Pancreas (tissue), 10 donors: ENCODE results near the gene NIN. TPM values are rescaled to one million over a fixed set of nuclear protein-coding genes. Genes with fewer than 3 reads are reported as not detected.

ENCODE experiments used
- ATAC-seq, 4 donors: fragments of 200-7000 bp; cut with Tn5 transposase; one replicate each; pipeline versions ENCODE4 v1.8.0 to v1.9.1; 2020; ENCODE audit warnings: mild to moderate bottlenecking in 4 of 4, moderate library complexity in 4 of 4
- DNase-seq, 6 donors: peaks; one replicate each; pipeline ENCODE4 v3.0.0-alpha.2; 2020
- FAIRE-seq: peaks from 2 replicates; lab custom pipeline; 2012; peaks lifted over from hg19 to GRCh38; lab: Jason Lieb, UNC
- H3K27ac ChIP-seq, 4 donors: fragments of 200-600 bp; sonication (generic); 1 replicate in 3 of 4; 2 replicates in 1 of 4; pipeline versions ENCODE4 v1.5.0 to v1.8.0; 2020
- H3K27me3 ChIP-seq, 4 donors: fragments of 200-600 bp; one replicate each; pipeline ENCODE4 v1.8.0; 2021
- H3K36me3 ChIP-seq, 3 donors: fragments of 200-600 bp; sonication (generic) in 1 of 3; one replicate each; pipeline versions ENCODE4 v1.5.0 to v1.8.0; 2020 to 2021
- H3K4me1 ChIP-seq, 3 donors: fragments of 200-600 bp; one replicate each; pipeline ENCODE4 v1.8.0; 2021
- H3K4me3 ChIP-seq, 4 donors: fragments of 200-600 bp; sonication (generic) in 2 of 4; one replicate each; pipeline versions ENCODE4 v1.5.0 to v1.8.0; 2020 to 2021
- H3K9me3 ChIP-seq, 4 donors: fragments of 200-600 bp; one replicate each; pipeline ENCODE4 v1.8.0; 2021
- WGBS, 2 donors: extraction: QIAGEN DNeasy Blood & Tissue Kit; methylation state at CpG; one replicate each; pipeline ENCODE4 v1.1.7; 2013; 5-methylcytosine and 5-hydroxymethylcytosine counted together
- intact Hi-C, 3 donors: fragments of 100-400 bp; cut with DNase I; formaldehyde crosslinking; loops; one replicate each; pipeline versions ENCODE4 v1.11.1 to v1.14.2; 2022
- polyA plus RNA-seq, 2 donors: library from polyadenylated mRNA; stranded (reverse); fragments of 200-250 nt; gene quantifications; one replicate each; pipeline ENCODE4 v1.2.3, GENCODE V29; 2013
- total RNA-seq, 6 donors: library from RNA; stranded (reverse); fragmentation: NEBNext Ultra II Directional in 4 of 6; extraction: Animal tissue kit (Norgen Biotek cat#: 25700) in 4 of 6; gene quantifications; one replicate each; pipeline versions ENCODE4 v1.2.1 to v1.2.4, GENCODE V29; 2021 to 2023
- TF ChIP-seq, protein P1 (sequence below), 4 donors: fragments of 200-600 bp; sonication (generic) in 3 of 4; IDR thresholded peaks; one replicate each; pipeline versions ENCODE4 v1.5.0 to v1.8.0; 2021; ENCODE audit warnings: antibody characterized with exemption in 4 of 4
- donor health status: healthy with polysubstance abuse.
- donor health status: DM: no; HTN: no; CAD: no; lungs with moderate emphysema.
- donor health status: DM: no; HTN: no; CAD: no.
- donor health status: control.
- donor health status: control.
- donor health status: Bipolar disorder and iron deficiency.
- donor health status: DM: yes; HTN: yes; CAD: no.
- donor health status: DM: no; HTN: no; CAD: no.
- donor health status: DM: no; HTN: no; CAD: no.
- donor health status: DM: yes; HTN: yes; CAD: no.

NIN gene
- total and polyA plus RNA-seq, 8 donors, result 3.1 to 17.9 (median 8.5) TPM

DNA sequence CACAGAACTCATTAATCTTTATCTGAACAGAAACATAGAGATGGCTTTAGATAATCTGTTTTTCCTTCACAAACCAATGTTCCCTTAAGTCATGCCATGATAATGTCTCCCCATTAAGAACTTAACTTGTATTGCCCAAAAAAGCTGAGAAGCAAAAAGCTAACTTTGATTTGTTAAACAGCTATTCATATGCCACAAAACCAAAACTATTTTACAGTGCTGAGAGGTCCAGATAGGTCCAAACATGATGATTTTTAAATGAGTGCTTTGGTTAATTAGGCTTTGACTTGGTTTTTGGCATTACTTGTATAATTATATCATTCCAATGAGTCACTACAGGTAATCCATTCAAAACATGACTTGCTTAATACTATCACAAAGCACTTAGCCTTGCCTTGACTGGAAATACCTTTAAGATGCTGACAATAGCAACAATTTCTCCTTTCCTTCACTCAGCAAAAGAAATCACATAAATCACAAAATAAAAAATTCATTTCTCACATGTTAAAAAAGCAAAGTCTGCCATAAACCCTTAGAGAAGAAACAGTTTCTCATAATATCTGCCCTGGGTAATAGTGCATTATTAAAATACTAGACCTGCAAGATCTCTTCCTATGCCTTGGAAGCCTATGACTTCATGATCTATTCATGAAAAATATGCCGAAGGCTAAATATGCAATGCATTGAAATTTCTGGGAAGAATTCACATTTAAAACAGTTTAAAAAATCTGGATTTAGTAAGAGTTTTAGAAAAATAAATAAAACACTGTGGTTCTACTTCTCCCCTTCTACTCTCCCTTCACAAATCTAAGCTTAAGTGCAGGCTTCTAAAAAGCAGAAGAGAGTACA is 110.8 kb downstream of the NIN start:
- no peak overlapping the region for H3K4me3 ChIP-seq
- no peak overlapping the region for H3K27ac ChIP-seq
- H3K9me3 ChIP-seq, result no peaks in the 10 kb centered on the region
- 96 to 98% methylated on average over 1 of the region's 1 CpG for WGBS, 2 donors
- FAIRE-seq, result no peak
- DNase-seq, result no peak
- no peaks in the 10 kb centered on the region for H3K27me3 ChIP-seq
- intact Hi-C loops, result no loop called here
- TF ChIP-seq, protein P1, sequence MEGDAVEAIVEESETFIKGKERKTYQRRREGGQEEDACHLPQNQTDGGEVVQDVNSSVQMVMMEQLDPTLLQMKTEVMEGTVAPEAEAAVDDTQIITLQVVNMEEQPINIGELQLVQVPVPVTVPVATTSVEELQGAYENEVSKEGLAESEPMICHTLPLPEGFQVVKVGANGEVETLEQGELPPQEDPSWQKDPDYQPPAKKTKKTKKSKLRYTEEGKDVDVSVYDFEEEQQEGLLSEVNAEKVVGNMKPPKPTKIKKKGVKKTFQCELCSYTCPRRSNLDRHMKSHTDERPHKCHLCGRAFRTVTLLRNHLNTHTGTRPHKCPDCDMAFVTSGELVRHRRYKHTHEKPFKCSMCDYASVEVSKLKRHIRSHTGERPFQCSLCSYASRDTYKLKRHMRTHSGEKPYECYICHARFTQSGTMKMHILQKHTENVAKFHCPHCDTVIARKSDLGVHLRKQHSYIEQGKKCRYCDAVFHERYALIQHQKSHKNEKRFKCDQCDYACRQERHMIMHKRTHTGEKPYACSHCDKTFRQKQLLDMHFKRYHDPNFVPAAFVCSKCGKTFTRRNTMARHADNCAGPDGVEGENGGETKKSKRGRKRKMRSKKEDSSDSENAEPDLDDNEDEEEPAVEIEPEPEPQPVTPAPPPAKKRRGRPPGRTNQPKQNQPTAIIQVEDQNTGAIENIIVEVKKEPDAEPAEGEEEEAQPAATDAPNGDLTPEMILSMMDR (IDR thresholded peaks at IDR 0.05), result no peak
- H3K36me3 ChIP-seq, result peaks cover 0 to 7% (median under 1%) of the 10 kb centered on the region in 3 donors
- ATAC-seq, result no peak
- H3K4me1 ChIP-seq, result peaks cover 0 to 4% (median 0%) of the 10 kb centered on the region in 3 donors

- ATAC-seq (peak in 3 of 4 donors; percentile 53 to 75 (median 74)), DNase-seq (no peak), FAIRE-seq (no peak)
These were observed 112.0 kb downstream of the NIN start for GRCh38 chr14:50718949-50719348.

DNA sequence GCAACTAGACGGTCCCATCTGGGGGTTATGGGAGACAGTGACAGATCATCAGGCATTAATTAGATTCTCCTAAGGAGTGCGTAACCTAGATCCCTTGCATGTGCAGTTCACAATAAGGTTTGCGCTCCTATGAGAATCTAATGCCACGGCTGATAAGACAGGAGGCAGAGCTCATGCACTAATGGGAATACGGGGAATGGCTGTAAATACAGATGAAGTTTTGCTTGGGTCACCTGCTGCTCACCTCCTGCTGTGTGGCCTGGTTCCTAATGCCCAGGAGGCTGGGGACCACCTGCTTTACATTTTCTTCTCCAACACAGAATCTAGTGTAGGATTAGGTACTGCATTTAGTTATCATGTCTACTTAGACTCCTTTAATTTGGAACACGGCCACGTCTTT is 113.2 kb downstream of the NIN start:
- Histone ChIP-seq H3K4me3 (no peak overlapping the region), H3K4me1 (peaks cover 0 to 4% (median 0%) of the 10 kb centered on the region in 3 donors), H3K27me3 (no peaks in the 10 kb centered on the region), H3K9me3 (no peaks in the 10 kb centered on the region), H3K36me3 (no peaks in the 10 kb centered on the region), H3K27ac (no peak overlapping the region)
- TF ChIP-seq, protein P1 (IDR thresholded peaks at IDR 0.05), result no peak
- intact Hi-C loops, result no loop called here
- WGBS, 2 donors, result 61 to 62% methylated on average over 7 of the region's 7 CpGs
- ATAC-seq (no peak), FAIRE-seq (no peak), DNase-seq (no peak)

More at GRCh38 chr14:50718949-50719348, 112.0 kb downstream of the NIN start:
- 19 to 32% methylated on average over 1 of the region's 1 CpG for WGBS, 2 donors
- H3K4me3 ChIP-seq, result no peak overlapping the region
- no peaks in the 10 kb centered on the region for H3K9me3 ChIP-seq
- intact Hi-C loops, result no loop called here
- TF ChIP-seq, protein P1 (IDR thresholded peaks at IDR 0.05), result no peak
- peaks cover 0 to 4% (median 0%) of the 10 kb centered on the region in 3 donors for H3K4me1 ChIP-seq
- H3K36me3 ChIP-seq, result no peaks in the 10 kb centered on the region
- no peak overlapping the region for H3K27ac ChIP-seq
- no peaks in the 10 kb centered on the region for H3K27me3 ChIP-seq

GRCh38 chr14:50714450-50715073 is 116.4 kb downstream of the NIN start:
- TF ChIP-seq, protein P1 (IDR thresholded peaks at IDR 0.05), result peak in 2 of 4 donors; percentile 15 to 29
- Histone ChIP-seq H3K27me3 (no peaks in the 10 kb centered on the region), H3K36me3 (no peaks in the 10 kb centered on the region), H3K4me1 (peaks cover 0 to 4% (median 0%) of the 10 kb centered on the region in 3 donors), H3K27ac (no peak overlapping the region), H3K9me3 (no peaks in the 10 kb centered on the region), H3K4me3 (no peak overlapping the region)
- DNase-seq, result no peak
- FAIRE-seq, result peak; percentile 61
- 67 to 80% methylated on average over 2 of the region's 2 CpGs for WGBS, 2 donors
- intact Hi-C loops, result no loop called here
- peak in 3 of 4 donors; percentile 50 to 89 (median 76) for ATAC-seq
